ENCODE results near the gene HSPA1A. TPM values are rescaled to one million over a fixed set of nuclear protein-coding genes. Genes with fewer than 3 reads are reported as not detected.
A peak's percentile ranks its signal among the peaks of the same experiment; 100 is the strongest.

HSPA1A gene
- 326 TPM for total RNA-seq (2013)
- polyA plus RNA-seq = 100 to 1,000 TPM; 144 to 215 (median 200) TPM
- polyA minus RNA-seq = 360 and 521 TPM in 2 replicates
- 44.0 to 1,149 (median 106) reads per million in 11 experiments for total RNA-seq

GRCh38 chr6:31815025-31815838, at the start of gene HSPA1A, which contains the start of gene HSPA1L:
Gene HSPA1A (plus strand): TSS chr6:31815543. CDS start chr6:31815757, 214 bp downstream.
Gene HSPA1L (minus strand): TSS chr6:31815283. CDS start chr6:31811972, 3,311 bp downstream.
- WGBS (ENCODE audit: insufficient coverage) = under 1% methylated on average over 48 of the region's 56 CpGs
- TF ChIP-seq CTCF (IDR thresholded peaks at IDR 0.05) = no peak
- Histone ChIP-seq H3K27me3 (ENCODE audit: control insufficient read depth in 2 of 2, insufficient read depth in 2 of 2, low read length in 2 of 2) (no peaks in the 10 kb centered on the region), H2AFZ (ENCODE audit: insufficient read depth, low read depth, low read length, poor library complexity, severe bottlenecking) (peak within 1 kb of the TSS; percentile 81), H3K4me3 (replicated peaks in 1 of 3; ENCODE audit: low read depth in 2 of 3, low read length in 3 of 3) (peak within 1 kb of the TSS; percentile 59 to 94 (median 82)), H3K9ac (ENCODE audit: insufficient read depth, low read length, poor library complexity, severe bottlenecking) (peak within 1 kb of the TSS; percentile 66), H3K27ac (ENCODE audit: low read depth in 1 of 2, low read length in 2 of 2) (peak within 1 kb of the TSS; percentile 60 to 78), H3K79me2 (ENCODE audit: insufficient read depth, low read length) (peaks cover 54% of the 10 kb centered on the region), H3K4me2 (replicated peaks; ENCODE audit: extremely low read depth, low read length, poor library complexity, severe bottlenecking) (peak within 1 kb of the TSS; percentile 95), H3K36me3 (replicated peaks in 1 of 2; ENCODE audit: control insufficient read depth in 1 of 2, insufficient read depth in 2 of 2, low read length in 2 of 2) (peaks cover 9 to 15% of the 10 kb centered on the region in 2 donors), H3K9me3 (replicated peaks in 1 of 2; ENCODE audit: control insufficient read depth in 1 of 2, insufficient read depth in 1 of 2, low read length in 2 of 2) (no peaks in the 10 kb centered on the region), H3K4me1 (ENCODE audit: control insufficient read depth in 1 of 2, insufficient read depth in 2 of 2, low read length in 2 of 2) (peaks cover 41 to 54% of the 10 kb centered on the region in 2 donors), H4K20me1 (ENCODE audit: insufficient read depth, low read length) (no peaks in the 10 kb centered on the region)
- H3K4me3 Mint-ChIP-seq = peak within 1 kb of the TSS; percentile 93 to 95
- peaks cover 47% of the 10 kb centered on the region for H3K4me1 Mint-ChIP-seq
- H3K27me3 Mint-ChIP-seq (ENCODE audit: low read depth in 3 of 3) = peaks cover 0 to 3% (median 0%) of the 10 kb centered on the region in 3 donors
- H3K27ac Mint-ChIP-seq = peak within 1 kb of the TSS; percentile 92 to 98 (median 94)
- H3K36me3 Mint-ChIP-seq = peaks cover 13 to 28% of the 10 kb centered on the region in 2 donors
- no peaks in the 10 kb centered on the region for H3K9me3 Mint-ChIP-seq
- intact Hi-C loops (cut with micrococcal nuclease) = no loop called here
- DNase-seq = peak; percentile 71 to 80 (median 80)

DNA sequence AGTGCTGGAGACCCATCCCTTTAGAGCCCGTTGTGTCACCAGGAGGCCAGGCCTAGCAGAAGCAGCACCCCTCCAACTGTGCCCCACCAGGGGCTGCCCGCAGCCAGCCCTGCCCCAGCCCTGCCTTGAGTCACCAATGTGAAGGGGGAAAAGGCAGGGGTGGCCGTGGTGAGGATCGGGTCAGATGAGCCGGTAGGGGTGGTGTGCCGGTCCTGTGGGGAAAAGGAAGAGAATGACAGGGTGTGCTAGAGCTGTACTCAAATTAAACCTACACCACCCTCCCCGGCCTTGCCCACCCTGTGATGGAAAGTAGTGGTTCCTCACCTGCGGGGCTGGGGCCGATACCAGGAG, 49.8 kb upstream of the HSPA1A start:
- H3K36me3 ChIP-seq (replicated peaks in 1 of 2; ENCODE audit: control insufficient read depth in 1 of 2, insufficient read depth in 2 of 2, low read length in 2 of 2) = peaks cover 7 to 24% of the 10 kb centered on the region in 2 donors
- H3K4me3 ChIP-seq (replicated peaks in 1 of 3; ENCODE audit: low read depth in 2 of 3, low read length in 3 of 3) = no peak overlapping the region
- no peak for DNase-seq
- peaks cover 0 to 1% (median 0%) of the 10 kb centered on the region in 7 donors for H3K9me3 Mint-ChIP-seq
- H3K4me3 Mint-ChIP-seq = no peak overlapping the region
- WGBS (ENCODE audit: insufficient coverage) = 90% methylated on average over 2 of the region's 9 CpGs
- H3K27ac Mint-ChIP-seq = peak overlapping the region in 1 of 7 donors; percentile 64
- H3K27me3 Mint-ChIP-seq (ENCODE audit: low read depth in 3 of 3) = peaks cover 0 to 11% (median 4%) of the 10 kb centered on the region in 3 donors
- no peaks in the 10 kb centered on the region for H3K27me3 ChIP-seq (ENCODE audit: control insufficient read depth in 2 of 2, insufficient read depth in 2 of 2, low read length in 2 of 2)
- peaks cover 29% of the 10 kb centered on the region for H3K4me1 Mint-ChIP-seq
- no peaks in the 10 kb centered on the region for H4K20me1 ChIP-seq (ENCODE audit: insufficient read depth, low read length)
- H3K36me3 Mint-ChIP-seq = peaks cover 19 to 32% of the 10 kb centered on the region in 2 donors
- peaks cover 29 to 30% of the 10 kb centered on the region in 2 donors for H3K4me1 ChIP-seq (ENCODE audit: control insufficient read depth in 1 of 2, insufficient read depth in 2 of 2, low read length in 2 of 2)
- H3K9ac ChIP-seq (ENCODE audit: insufficient read depth, low read length, poor library complexity, severe bottlenecking) = no peak overlapping the region
- H3K9me3 ChIP-seq (replicated peaks in 1 of 2; ENCODE audit: control insufficient read depth in 1 of 2, insufficient read depth in 1 of 2, low read length in 2 of 2) = no peaks in the 10 kb centered on the region
- H3K4me2 ChIP-seq (replicated peaks; ENCODE audit: extremely low read depth, low read length, poor library complexity, severe bottlenecking) = no peak overlapping the region
- H3K79me2 ChIP-seq (ENCODE audit: insufficient read depth, low read length) = no peaks in the 10 kb centered on the region
- intact Hi-C loops (cut with micrococcal nuclease) = loop anchor here in 1 of 2 donors (5.0 kb wide), 2 partner anchors 33 to 88 kb away; no protein-coding TSS in a partner anchor
- no peak overlapping the region for H3K27ac ChIP-seq (ENCODE audit: low read depth in 1 of 2, low read length in 2 of 2)
- no peak for TF ChIP-seq CTCF (IDR thresholded peaks at IDR 0.05)
- no peak overlapping the region for H2AFZ ChIP-seq (ENCODE audit: insufficient read depth, low read depth, low read length, poor library complexity, severe bottlenecking)
